HL-60 (cell line): ENCODE data around the gene FCER2.

Source experiments
- DNase-seq, 2 experiments: peaks; one replicate each; pipeline ENCODE4 v3.0.0-alpha.2; 2010 to 2020; ENCODE audit warnings: low read depth in 1 of 2, low spot score in 1 of 2
- H3K27ac ChIP-seq: fragments of 250-450 bp; sonication (Bioruptor Pico); replicated peaks from 2 replicates; pipeline ENCODE4 v1.5.1; 2020; ENCODE audit warnings: mild to moderate bottlenecking, moderate library complexity
- H3K27me3 ChIP-seq: fragments of 250-450 bp; sonication (Bioruptor Pico); 2 replicates; pipeline ENCODE4 v1.5.1; 2021; ENCODE audit warnings: mild to moderate bottlenecking, moderate library complexity; ENCODE audit not compliant: insufficient read depth, poor library complexity, severe bottlenecking
- H3K4me3 ChIP-seq: replicated peaks from 2 replicates; pipeline ENCODE4 v1.5.1; 2011; ENCODE audit warnings: mild to moderate bottlenecking, control low read depth, low read length; ENCODE audit not compliant: insufficient read depth
- GABPA ChIP-seq: IDR thresholded peaks from 2 replicates; pipeline ENCODE4 v1.6.1; 2012; ENCODE audit warnings: low read depth
- POLR2AphosphoS5 ChIP-seq: IDR thresholded peaks from 2 replicates; pipeline ENCODE4 v1.6.1; 2012; ENCODE audit warnings: low read depth
- SPI1 ChIP-seq: IDR thresholded peaks from 2 replicates; pipeline ENCODE4 v1.6.1; 2012; ENCODE audit warnings: low read depth, mild to moderate bottlenecking, borderline replicate concordance
- TF ChIP-seq, protein P1 (sequence below): IDR thresholded peaks from one replicate; pipeline ENCODE4 v1.5.1; 2011; ENCODE audit warnings: low read length, control low read depth, inconsistent platforms; ENCODE audit not compliant: insufficient read depth
- TF ChIP-seq, protein P2 (sequence below): IDR thresholded peaks from 2 replicates; pipeline ENCODE4 v1.6.1; 2012; ENCODE audit warnings: low read depth; ENCODE audit not compliant: insufficient replicate concordance

FCER2 gene

DNA sequence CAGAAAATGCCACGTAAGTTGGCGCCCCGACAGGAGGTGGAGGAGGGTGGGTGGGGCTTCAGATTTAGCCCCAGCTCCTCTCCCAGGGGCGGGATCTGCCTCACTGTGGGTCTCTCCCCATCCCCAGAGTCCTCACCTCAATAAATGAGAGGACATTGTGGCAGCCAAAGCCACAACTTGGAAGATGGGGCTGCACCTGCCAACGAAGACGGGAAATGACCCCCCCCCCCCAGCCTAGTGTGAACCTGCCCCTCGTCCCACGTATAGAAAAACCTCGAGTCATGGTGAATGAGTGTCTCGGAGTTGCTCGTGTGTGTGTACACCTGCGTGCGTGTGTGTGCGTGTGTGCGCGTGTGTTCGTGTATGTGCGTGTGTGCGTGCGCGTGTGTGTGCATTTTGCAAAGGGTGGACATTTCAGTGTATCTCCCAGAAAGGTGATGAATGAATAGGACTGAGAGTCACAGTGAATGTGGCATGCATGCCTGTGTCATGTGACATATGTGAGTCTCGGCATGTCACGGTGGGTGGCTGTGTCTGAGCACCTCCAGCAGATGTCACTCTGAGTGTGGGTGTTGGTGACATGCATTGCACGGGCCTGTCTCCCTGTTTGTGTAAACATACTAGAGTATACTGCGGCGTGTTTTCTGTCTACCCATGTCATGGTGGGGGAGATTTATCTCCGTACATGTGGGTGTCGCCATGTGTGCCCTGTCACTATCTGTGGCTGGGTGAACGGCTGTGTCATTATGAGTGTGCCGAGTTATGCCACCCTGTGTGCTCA lies 22.8 kb downstream of the FCER2 start:
- TF ChIP-seq, protein P1, sequence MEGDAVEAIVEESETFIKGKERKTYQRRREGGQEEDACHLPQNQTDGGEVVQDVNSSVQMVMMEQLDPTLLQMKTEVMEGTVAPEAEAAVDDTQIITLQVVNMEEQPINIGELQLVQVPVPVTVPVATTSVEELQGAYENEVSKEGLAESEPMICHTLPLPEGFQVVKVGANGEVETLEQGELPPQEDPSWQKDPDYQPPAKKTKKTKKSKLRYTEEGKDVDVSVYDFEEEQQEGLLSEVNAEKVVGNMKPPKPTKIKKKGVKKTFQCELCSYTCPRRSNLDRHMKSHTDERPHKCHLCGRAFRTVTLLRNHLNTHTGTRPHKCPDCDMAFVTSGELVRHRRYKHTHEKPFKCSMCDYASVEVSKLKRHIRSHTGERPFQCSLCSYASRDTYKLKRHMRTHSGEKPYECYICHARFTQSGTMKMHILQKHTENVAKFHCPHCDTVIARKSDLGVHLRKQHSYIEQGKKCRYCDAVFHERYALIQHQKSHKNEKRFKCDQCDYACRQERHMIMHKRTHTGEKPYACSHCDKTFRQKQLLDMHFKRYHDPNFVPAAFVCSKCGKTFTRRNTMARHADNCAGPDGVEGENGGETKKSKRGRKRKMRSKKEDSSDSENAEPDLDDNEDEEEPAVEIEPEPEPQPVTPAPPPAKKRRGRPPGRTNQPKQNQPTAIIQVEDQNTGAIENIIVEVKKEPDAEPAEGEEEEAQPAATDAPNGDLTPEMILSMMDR, result peak; percentile 60
- no peak for TF ChIP-seq SPI1
- DNase-seq, result peak; percentile 66 to 80
- Histone ChIP-seq H3K4me3 (peak overlapping the region; percentile 58), H3K27me3 (no peaks in the 10 kb centered on the region), H3K27ac (peak overlapping the region; percentile 95)

DNA sequence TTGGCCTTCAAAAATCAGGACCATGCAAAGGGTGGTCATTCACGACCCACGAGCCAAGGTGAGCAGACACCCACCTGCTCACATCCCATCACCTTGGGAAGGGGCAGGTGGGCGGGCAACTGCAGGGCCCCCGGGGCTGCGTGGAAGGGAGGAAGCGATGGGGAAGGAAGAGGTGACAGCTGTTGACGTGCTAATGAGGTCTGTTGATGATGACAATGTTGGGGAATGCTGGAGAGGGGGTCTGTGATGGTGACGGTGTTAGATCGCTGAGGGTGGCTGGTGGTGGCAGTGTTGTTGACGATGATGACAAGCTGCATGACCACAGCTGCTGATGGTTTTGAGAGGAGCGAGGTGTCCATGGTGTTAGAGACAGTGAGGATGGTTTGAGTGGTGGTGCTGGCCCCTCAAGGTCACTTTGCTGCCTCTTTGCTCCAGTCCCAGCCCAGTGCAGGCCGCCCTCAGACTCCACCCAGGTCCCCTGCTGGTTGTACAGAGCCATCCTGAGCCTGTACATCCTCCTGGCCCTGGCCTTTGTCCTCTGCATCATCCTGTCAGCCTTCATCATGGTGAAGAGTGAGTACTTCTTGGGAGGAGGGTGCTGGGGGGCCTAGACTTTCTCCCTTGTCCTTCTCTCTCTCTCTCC lies 24.1 kb downstream of the FCER2 start:
- Histone ChIP-seq H3K27ac (peak overlapping the region; percentile 80), H3K27me3 (no peaks in the 10 kb centered on the region), H3K4me3 (peak overlapping the region; percentile 58)
- TF ChIP-seq POLR2AphosphoS5 (no peak), SPI1 (no peak), GABPA (no peak)
- TF ChIP-seq, protein P1, result no peak
- TF ChIP-seq, protein P2, sequence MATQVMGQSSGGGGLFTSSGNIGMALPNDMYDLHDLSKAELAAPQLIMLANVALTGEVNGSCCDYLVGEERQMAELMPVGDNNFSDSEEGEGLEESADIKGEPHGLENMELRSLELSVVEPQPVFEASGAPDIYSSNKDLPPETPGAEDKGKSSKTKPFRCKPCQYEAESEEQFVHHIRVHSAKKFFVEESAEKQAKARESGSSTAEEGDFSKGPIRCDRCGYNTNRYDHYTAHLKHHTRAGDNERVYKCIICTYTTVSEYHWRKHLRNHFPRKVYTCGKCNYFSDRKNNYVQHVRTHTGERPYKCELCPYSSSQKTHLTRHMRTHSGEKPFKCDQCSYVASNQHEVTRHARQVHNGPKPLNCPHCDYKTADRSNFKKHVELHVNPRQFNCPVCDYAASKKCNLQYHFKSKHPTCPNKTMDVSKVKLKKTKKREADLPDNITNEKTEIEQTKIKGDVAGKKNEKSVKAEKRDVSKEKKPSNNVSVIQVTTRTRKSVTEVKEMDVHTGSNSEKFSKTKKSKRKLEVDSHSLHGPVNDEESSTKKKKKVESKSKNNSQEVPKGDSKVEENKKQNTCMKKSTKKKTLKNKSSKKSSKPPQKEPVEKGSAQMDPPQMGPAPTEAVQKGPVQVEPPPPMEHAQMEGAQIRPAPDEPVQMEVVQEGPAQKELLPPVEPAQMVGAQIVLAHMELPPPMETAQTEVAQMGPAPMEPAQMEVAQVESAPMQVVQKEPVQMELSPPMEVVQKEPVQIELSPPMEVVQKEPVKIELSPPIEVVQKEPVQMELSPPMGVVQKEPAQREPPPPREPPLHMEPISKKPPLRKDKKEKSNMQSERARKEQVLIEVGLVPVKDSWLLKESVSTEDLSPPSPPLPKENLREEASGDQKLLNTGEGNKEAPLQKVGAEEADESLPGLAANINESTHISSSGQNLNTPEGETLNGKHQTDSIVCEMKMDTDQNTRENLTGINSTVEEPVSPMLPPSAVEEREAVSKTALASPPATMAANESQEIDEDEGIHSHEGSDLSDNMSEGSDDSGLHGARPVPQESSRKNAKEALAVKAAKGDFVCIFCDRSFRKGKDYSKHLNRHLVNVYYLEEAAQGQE, result no peak
- DNase-seq, result peak in 1 of 2 experiments; percentile 39

DNA sequence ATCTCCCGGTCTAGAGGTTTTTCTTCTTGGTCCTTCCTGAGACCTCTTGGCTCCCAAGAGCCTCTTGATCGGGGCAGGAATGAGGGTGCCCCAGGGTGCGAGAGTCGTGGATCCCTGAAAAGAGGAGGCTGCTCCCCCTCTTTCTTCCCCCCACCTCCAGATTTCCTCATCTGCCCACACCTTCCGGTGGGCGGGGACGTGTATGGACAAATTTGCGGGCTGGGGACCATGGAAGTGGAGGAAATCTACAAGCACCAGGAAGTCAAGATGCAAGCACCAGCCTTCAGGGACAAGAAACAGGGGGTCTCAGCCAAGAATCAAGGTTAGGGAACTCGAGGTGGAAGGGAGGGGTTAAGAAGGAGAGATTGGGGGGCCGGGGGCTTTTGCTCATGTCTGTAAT lies 25.1 kb downstream of the FCER2 start, which contains the start of gene MCEMP1:
Gene MCEMP1, plus strand, starts transcription at position 237 of the 400 bp plus-strand sequence. Its CDS starts 31 bp downstream, at position 268.
- peak within 1 kb of the TSS; percentile 80 for H3K27ac ChIP-seq
- no peaks in the 10 kb centered on the region for H3K27me3 ChIP-seq
- TF ChIP-seq POLR2AphosphoS5, result peak; percentile 65; the same call in 1 of the 2 replicates
- TF ChIP-seq, protein P2, result no peak
- H3K4me3 ChIP-seq, result peak within 1 kb of the TSS; percentile 58
- DNase-seq, result peak; percentile 89 to 93

DNA sequence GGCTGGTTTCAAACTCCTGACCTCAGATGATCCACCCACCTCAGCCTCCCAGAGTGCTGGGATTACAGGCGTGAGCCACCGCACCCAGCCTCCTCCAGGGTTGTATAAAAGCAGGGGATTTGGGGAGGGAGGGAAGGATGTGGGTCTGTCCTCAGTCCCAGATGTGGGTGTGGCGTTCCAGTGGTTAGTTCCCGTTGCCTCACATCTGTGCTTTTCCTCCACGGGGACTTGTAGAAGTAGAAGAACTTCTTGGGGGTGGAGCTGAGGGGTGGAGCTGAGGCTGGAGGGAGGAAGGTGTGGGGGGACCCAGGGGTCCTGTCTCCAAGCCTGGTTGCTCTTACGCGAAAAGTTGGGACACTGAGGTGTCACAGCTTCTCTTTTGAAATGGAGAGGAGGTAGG lies 25.6 kb downstream of the FCER2 start:
- DNase-seq, result peak; percentile 95 to 96
- no peaks in the 10 kb centered on the region for H3K27me3 ChIP-seq
- TF ChIP-seq GABPA, result no peak
- TF ChIP-seq, protein P1, result no peak
- no peak for TF ChIP-seq POLR2AphosphoS5
- TF ChIP-seq, protein P2, result no peak
- no peak for TF ChIP-seq SPI1
- peak overlapping the region; percentile 80 for H3K27ac ChIP-seq
- H3K4me3 ChIP-seq, result peak overlapping the region; percentile 58
